GM18519 (cell line): Measurements from ENCODE around the gene MICAL3.
A peak's percentile ranks its signal among the peaks of the same experiment; 100 is the strongest.
"Not testable (repeated sequence)": the region's sequence is repeated elsewhere in the genome, so short reads cannot be mapped to it uniquely, and the experiment has no call there.

Experiments
- ATAC-seq: cut with Tn5 transposase; IDR thresholded peaks from one replicate; pipeline ENCODE4 v1.9.1; 2021; ENCODE audit warnings: mild to moderate bottlenecking, moderate library complexity; ENCODE audit not compliant: unreplicated experiment, low FRiP score

Gene MICAL3

GRCh38 chr22:18060646-18061620, 36.6 kb upstream of the MICAL3 start:
- no peak for ATAC-seq

- ATAC-seq, result no peak
These were observed 35.6 kb upstream of the MICAL3 start for GRCh38 chr22:18059991-18060390.

GRCh38 chr22:18059473-18059872, 35.1 kb upstream of the MICAL3 start:
- no peak for ATAC-seq

GRCh38 chr22:18059094-18059417, 34.7 kb upstream of the MICAL3 start:
- ATAC-seq, result no peak

- no peak for ATAC-seq
These were observed 34.2 kb upstream of the MICAL3 start for GRCh38 chr22:18058371-18059093.

- peak; percentile 52 for ATAC-seq
These were observed 33.3 kb upstream of the MICAL3 start for GRCh38 chr22:18057568-18058209.

GRCh38 chr22:18056807-18057474, 32.6 kb upstream of the MICAL3 start:
- ATAC-seq, result peak; percentile 41

GRCh38 chr22:18056161-18056666, 31.9 kb upstream of the MICAL3 start:
- ATAC-seq, result no peak

GRCh38 chr22:18055619-18056160, 31.3 kb upstream of the MICAL3 start:
- ATAC-seq, result no peak

- not testable (repeated sequence) for ATAC-seq
These were observed 29.0 kb upstream of the MICAL3 start for GRCh38 chr22:18053216-18053946.

GRCh38 chr22:18051113-18051512, 26.8 kb upstream of the MICAL3 start:
- not testable (repeated sequence) for ATAC-seq

GRCh38 chr22:18050065-18050464, 25.7 kb upstream of the MICAL3 start:
- ATAC-seq, result no peak

GRCh38 chr22:18048441-18048898, 24.1 kb upstream of the MICAL3 start:
- no peak for ATAC-seq

GRCh38 chr22:18048041-18048440, 23.7 kb upstream of the MICAL3 start:
- ATAC-seq, result no peak

GRCh38 chr22:18045794-18046193, 21.4 kb upstream of the MICAL3 start:
- ATAC-seq, result no peak

- no peak for ATAC-seq
These were observed 20.3 kb upstream of the MICAL3 start for GRCh38 chr22:18044548-18045271.

- ATAC-seq, result no peak
These were observed 18.3 kb upstream of the MICAL3 start for GRCh38 chr22:18042685-18043084.

- ATAC-seq, result not testable (repeated sequence)
These were observed 16.5 kb upstream of the MICAL3 start for GRCh38 chr22:18040898-18041297.

- no peak for ATAC-seq
These were observed 11.4 kb upstream of the MICAL3 start for GRCh38 chr22:18035751-18036150.
